Measurements from ENCODE around the gene DTD1. TPM values are rescaled to one million over a fixed set of nuclear protein-coding genes. Genes with fewer than 3 reads are reported as not detected.

DTD1 gene
- total RNA-seq, 6 experiments from 2014 or later = 53.6 to 75.1 (median 70.6) TPM

DNA sequence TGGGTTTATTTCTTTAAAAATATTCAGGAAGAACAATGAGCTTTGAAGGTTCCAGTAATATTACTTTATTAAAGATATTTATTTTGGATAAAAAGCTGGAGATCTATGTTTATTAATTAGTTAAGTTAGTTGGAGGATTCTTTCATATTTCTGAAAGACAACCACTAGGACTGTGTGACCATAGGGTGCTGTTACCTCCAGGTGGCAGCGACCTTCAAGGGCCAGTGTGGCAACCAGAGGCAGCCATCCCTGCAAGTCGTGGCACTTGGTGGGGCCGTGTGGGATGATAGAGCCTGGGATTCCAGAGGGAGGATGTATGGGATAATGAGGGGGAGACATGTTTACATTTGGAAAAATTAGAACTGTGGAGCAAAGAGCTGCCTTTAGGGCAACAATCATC, 130.3 kb downstream of the DTD1 start:
- H3K27me3 Mint-ChIP-seq (ENCODE audit: insufficient read depth) = no peaks in the 10 kb centered on the region
- H3K27ac Mint-ChIP-seq = no peak overlapping the region
- peaks cover 37% of the 10 kb centered on the region for H3K4me1 Mint-ChIP-seq (ENCODE audit: low read depth)
- TF ChIP-seq, protein P1, sequence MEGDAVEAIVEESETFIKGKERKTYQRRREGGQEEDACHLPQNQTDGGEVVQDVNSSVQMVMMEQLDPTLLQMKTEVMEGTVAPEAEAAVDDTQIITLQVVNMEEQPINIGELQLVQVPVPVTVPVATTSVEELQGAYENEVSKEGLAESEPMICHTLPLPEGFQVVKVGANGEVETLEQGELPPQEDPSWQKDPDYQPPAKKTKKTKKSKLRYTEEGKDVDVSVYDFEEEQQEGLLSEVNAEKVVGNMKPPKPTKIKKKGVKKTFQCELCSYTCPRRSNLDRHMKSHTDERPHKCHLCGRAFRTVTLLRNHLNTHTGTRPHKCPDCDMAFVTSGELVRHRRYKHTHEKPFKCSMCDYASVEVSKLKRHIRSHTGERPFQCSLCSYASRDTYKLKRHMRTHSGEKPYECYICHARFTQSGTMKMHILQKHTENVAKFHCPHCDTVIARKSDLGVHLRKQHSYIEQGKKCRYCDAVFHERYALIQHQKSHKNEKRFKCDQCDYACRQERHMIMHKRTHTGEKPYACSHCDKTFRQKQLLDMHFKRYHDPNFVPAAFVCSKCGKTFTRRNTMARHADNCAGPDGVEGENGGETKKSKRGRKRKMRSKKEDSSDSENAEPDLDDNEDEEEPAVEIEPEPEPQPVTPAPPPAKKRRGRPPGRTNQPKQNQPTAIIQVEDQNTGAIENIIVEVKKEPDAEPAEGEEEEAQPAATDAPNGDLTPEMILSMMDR (IDR thresholded peaks at IDR 0.05) = 0 out of 2 replicates have a peak, but pooled peaks have one; percentile 22
- no peaks in the 10 kb centered on the region for H3K9me3 Mint-ChIP-seq
- peaks cover 4% of the 10 kb centered on the region; the same call in 1 of the 2 replicates for H3K36me3 Mint-ChIP-seq (ENCODE audit: low read depth)
- DNase-seq = no peak
- H3K4me3 Mint-ChIP-seq = no peak overlapping the region

DNA sequence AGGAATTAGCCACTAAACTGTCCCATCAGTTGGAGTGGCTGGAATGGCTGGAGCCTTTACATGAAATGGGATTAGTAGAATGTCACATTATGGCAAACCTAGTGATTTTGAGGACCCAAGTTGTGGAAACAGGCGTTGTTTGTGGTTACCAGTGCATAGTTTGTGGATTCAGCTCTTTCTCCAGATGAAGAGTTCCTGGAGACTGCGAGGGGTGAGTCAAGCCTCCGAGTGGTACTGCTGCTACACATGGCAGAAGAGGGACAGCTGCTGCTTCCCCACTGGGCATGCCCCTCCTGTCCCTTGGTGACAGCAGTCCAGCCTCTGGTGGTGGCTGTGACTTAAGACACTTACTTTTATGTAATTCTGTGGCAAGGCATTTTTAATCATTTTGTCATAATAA, 131.6 kb downstream of the DTD1 start:
- H3K4me1 Mint-ChIP-seq (ENCODE audit: low read depth) = peaks cover 31% of the 10 kb centered on the region
- no peaks in the 10 kb centered on the region for H3K27me3 Mint-ChIP-seq (ENCODE audit: insufficient read depth)
- DNase-seq = peak; percentile 40
- peaks cover 1% of the 10 kb centered on the region; the same call in 1 of the 2 replicates for H3K36me3 Mint-ChIP-seq (ENCODE audit: low read depth)
- TF ChIP-seq, protein P1 (IDR thresholded peaks at IDR 0.05) = no peak
- H3K9me3 Mint-ChIP-seq = no peaks in the 10 kb centered on the region
- peak overlapping the region; percentile 54 for H3K27ac Mint-ChIP-seq
- H3K4me3 Mint-ChIP-seq = no peak overlapping the region

GRCh38 chr20:18721551-18722115, 133.8 kb downstream of the DTD1 start:
- no peaks in the 10 kb centered on the region for H3K36me3 Mint-ChIP-seq (ENCODE audit: low read depth)
- no peak for DNase-seq
- no peaks in the 10 kb centered on the region for H3K27me3 Mint-ChIP-seq (ENCODE audit: insufficient read depth)
- TF ChIP-seq, protein P1 (IDR thresholded peaks at IDR 0.05) = no peak
- no peaks in the 10 kb centered on the region for H3K9me3 Mint-ChIP-seq
- H3K4me3 Mint-ChIP-seq = no peak overlapping the region
- H3K27ac Mint-ChIP-seq = no peak overlapping the region
- peaks cover 30% of the 10 kb centered on the region for H3K4me1 Mint-ChIP-seq (ENCODE audit: low read depth)

GRCh38 chr20:18722371-18722770, 134.5 kb downstream of the DTD1 start:
- Mint-ChIP-seq H3K9me3 (no peaks in the 10 kb centered on the region), H3K27me3 (ENCODE audit: insufficient read depth) (no peaks in the 10 kb centered on the region), H3K36me3 (ENCODE audit: low read depth) (no peaks in the 10 kb centered on the region), H3K27ac (no peak overlapping the region), H3K4me1 (ENCODE audit: low read depth) (peaks cover 37% of the 10 kb centered on the region), H3K4me3 (no peak overlapping the region)
- DNase-seq = no peak
- TF ChIP-seq, protein P1 (IDR thresholded peaks at IDR 0.05) = no peak

- H3K27ac Mint-ChIP-seq = no peak overlapping the region
- H3K36me3 Mint-ChIP-seq (ENCODE audit: low read depth) = no peaks in the 10 kb centered on the region
- no peak for DNase-seq
- no peaks in the 10 kb centered on the region for H3K9me3 Mint-ChIP-seq
- H3K4me3 Mint-ChIP-seq = no peak overlapping the region
- no peaks in the 10 kb centered on the region; the same call in 1 of the 2 replicates for H3K27me3 Mint-ChIP-seq (ENCODE audit: insufficient read depth)
- TF ChIP-seq, protein P1 (IDR thresholded peaks at IDR 0.05) = no peak
- H3K4me1 Mint-ChIP-seq (ENCODE audit: low read depth) = peaks cover 29% of the 10 kb centered on the region
These were observed 136.2 kb downstream of the DTD1 start for GRCh38 chr20:18724077-18724476.

All from HFFc6 (cell line).